ENCODE results near the gene SLC25A13. TPM values are rescaled to one million over a fixed set of nuclear protein-coding genes. Genes with fewer than 3 reads are reported as not detected.

Gene SLC25A13
- total and polyA plus RNA-seq, 2 of the 4 experiments (the other 2 are of a cell fraction), result 7.4 to 11.7 TPM

GRCh38 chr7:96114190-96114589 is 207.7 kb downstream of the SLC25A13 start:
- Histone ChIP-seq H3K9me1 (ENCODE audit: insufficient read depth, low read length) (no peaks in the 10 kb centered on the region), H3K56ac (ENCODE audit: extremely low read depth, insufficient read depth, low read length) (no peak overlapping the region), H3K4me3 (ENCODE audit: insufficient read depth, low read depth, low read length) (no peak overlapping the region), H3K4me1 (ENCODE audit: control insufficient read depth, insufficient read depth, low read length) (no peaks in the 10 kb centered on the region), H3K27ac (ENCODE audit: insufficient read depth, low read length) (no peak overlapping the region), H3K4ac (ENCODE audit: low read depth, low read length) (no peak overlapping the region), H2AFZ (replicated peaks; ENCODE audit: low read length, poor library complexity) (no peak overlapping the region), H2BK120ac (ENCODE audit: low read depth, low read length) (no peak overlapping the region), H4K8ac (ENCODE audit: low read depth in 2 of 2, low read length in 2 of 2) (no peak overlapping the region), H3K9ac (ENCODE audit: low read depth, low read length) (no peak overlapping the region), H2BK20ac (ENCODE audit: low read depth, low read length) (no peak overlapping the region), H2AK5ac (ENCODE audit: low read depth, low read length) (no peak overlapping the region), H3K27me3 (ENCODE audit: control insufficient read depth, insufficient read depth, low read length) (no peaks in the 10 kb centered on the region), H3K14ac (replicated peaks; ENCODE audit: low read depth, low read length) (no peak overlapping the region), H3K36me3 (ENCODE audit: control insufficient read depth, insufficient read depth, low read length) (no peaks in the 10 kb centered on the region), H2BK15ac (ENCODE audit: low read depth, low read length) (no peak overlapping the region), H3K9me3 (ENCODE audit: control insufficient read depth, insufficient read depth, low read length) (no peaks in the 10 kb centered on the region), H4K5ac (ENCODE audit: low read depth, low read length) (no peak overlapping the region), H2AK9ac (replicated peaks; ENCODE audit: low read depth, low read length, poor library complexity) (no peak overlapping the region), H3K18ac (ENCODE audit: low read depth, low read length) (no peak overlapping the region), H3K4me2 (ENCODE audit: low read depth, low read length) (no peak overlapping the region), H3K23ac (ENCODE audit: low read depth, low read length) (no peak overlapping the region), H3K79me1 (ENCODE audit: low read depth in 1 of 2, low read length in 2 of 2) (no peaks in the 10 kb centered on the region), H4K20me1 (ENCODE audit: insufficient read depth, low read length) (no peaks in the 10 kb centered on the region), H4K91ac (ENCODE audit: insufficient read depth, low read depth, low read length) (no peak overlapping the region), H2BK5ac (ENCODE audit: low read depth, low read length, poor library complexity, severe bottlenecking) (no peak overlapping the region)
- intact Hi-C loops (cut with micrococcal nuclease), result no loop called here
- no peak for TF ChIP-seq CHD1 (IDR thresholded peaks at IDR 0.05; ENCODE audit: low read depth, low read length)
- TF ChIP-seq FOS (IDR thresholded peaks at IDR 0.05; ENCODE audit: low read depth, low read length), result no peak
- TF ChIP-seq NFE2L2 (IDR thresholded peaks at IDR 0.05; ENCODE audit: low read depth, low read length), result no peak
- TF ChIP-seq RAD21 (IDR thresholded peaks at IDR 0.05; ENCODE audit: low read length), result no peak
- no peak for TF ChIP-seq SMC3 (IDR thresholded peaks at IDR 0.05; ENCODE audit: low read depth, low read length)
- in situ Hi-C loops (cut with MboI; ENCODE audit: low sequenced_read_pairs), result no loop called here
- POLR2A ChIA-PET (ENCODE audit: unreplicated experiment), result no interaction called here
- ATAC-seq (ENCODE audit: low read depth), result no peak
- CTCF ChIA-PET, result no interaction called here
- no peak for DNase-seq
- dilution Hi-C loops (cut with HindIII; ENCODE audit: low sequenced_read_pairs, unreplicated experiment), result no loop called here
- no CpG with 5 or more reads among the region's 7 CpGs for WGBS, 2 experiments (ENCODE audit: extremely low coverage in 2 of 2, insufficient read length in 1 of 2)
- BruUV-seq (replicated peaks), result no TSS peak

Data from IMR-90 (cell line).